HG03045 (cell line): ENCODE measurements around the gene SCLY.

Source experiments
- ATAC-seq: cut with Tn5 transposase; IDR thresholded peaks from one replicate; pipeline ENCODE4 v1.9.1; 2021; ENCODE audit warnings: mild to moderate bottlenecking, moderate library complexity; ENCODE audit not compliant: unreplicated experiment

Gene SCLY

DNA sequence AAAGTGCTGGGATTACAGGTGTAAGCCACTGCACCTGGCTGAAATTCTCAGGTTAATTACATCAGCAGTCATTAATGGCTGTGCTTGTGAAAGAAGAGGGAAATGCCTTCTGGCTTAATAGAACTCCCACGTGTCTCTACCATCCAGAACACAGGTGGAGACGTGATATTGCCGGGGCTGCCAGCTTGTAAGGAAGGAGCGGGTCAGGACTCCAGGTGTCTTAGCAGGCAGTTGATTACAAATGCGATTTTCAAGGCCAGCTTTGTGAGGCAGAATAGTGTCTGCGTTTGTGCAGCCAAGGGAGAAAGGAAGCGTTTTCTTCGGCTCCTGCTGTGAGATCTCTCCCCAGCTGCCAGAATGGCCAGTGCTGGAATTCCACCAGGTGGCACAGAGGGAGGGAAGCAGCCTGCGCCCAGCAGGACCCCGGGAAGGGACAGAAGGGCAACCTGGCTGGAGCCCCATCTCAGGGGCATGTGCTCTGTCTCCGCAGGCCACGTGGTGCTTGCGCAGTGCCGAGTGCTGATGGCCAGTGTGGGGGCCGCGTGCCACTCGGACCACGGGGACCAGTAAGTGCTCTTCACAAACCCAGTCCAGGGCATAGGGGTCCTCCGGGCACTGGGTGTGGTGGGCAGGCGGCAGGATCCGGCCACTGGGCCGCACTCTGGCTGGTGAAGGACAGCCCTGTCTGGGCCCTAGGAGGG is 35.7 kb downstream of the SCLY start:
- no peak for ATAC-seq

DNA sequence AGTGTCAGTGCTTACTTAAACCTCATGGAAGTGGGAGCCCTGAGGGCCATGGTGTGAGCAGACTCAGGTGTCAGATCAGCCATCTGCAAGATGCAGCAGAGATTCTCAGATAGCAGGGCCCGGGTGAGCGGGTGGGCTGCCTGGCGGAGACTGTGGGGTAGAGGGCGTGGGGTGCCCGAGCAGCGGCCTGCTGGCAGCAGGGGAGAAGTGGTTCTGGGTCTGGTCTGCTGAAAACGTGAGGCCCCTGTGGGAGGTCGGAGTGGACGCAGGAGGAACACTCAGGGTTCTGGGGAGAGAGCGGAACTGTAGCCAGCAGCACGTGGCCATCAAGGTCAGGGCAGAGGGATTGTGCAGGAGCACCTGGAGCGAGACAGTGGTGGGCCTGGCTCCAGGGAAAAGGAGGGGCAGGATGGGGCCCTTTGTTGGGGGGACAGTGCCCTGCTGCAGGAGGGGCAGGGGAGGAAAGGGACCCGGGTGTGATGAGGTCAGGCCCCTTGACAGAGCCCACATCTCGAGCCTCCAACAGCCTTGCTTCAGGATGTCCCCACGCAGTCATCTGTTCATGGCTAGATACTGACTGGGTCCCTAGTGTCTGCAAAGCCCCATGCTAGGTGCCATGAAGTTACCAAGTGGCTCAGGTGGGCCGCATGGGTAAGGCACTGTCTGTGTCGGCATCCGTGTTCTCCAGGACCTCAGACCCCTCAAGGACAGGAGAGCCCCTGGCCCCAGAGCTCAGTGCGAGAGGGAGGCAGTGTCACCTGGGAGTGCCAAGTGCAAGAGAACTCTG is 36.6 kb downstream of the SCLY start:
- no peak for ATAC-seq

DNA sequence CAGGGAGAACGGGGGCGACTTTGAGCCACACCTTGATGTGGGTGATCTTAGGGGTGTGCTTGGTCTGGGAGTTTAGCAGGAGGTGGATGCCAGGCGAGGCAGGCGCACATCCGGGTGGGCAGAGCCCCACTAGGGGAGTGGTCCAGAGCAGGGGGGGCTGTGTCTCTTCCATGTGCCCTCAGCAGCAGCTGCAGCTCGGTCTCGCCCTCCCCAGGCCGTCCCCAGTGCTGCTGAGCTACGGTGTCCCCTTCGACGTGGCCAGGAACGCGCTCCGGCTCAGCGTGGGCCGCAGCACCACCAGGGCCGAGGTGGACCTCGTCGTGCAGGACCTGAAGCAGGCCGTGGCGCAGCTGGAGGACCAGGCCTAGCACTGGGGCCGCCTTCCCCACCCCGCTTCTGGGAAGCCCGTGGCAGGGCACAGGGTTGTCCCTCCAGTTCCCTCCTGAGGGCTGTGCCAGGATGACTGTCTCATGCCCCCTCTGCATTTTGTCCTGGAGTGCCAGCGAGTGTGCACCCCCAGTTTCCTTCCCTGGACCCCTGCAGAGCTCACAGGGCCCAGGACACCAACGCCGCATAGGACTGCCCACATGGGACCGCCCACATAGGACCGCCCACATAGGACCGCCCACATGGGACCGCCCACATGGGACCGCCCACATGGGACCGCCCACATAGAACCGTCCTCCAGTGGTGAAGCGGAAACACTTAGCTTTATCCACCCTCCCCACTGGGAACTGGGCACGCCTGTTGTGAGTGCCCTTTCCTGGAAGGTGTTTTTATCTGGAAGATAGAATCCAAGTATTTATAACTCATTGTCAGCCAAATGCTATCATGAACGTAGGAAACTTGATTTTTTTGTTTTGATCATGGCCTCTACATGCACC is 37.4 kb downstream of the SCLY start:
- peak; percentile 44 for ATAC-seq

DNA sequence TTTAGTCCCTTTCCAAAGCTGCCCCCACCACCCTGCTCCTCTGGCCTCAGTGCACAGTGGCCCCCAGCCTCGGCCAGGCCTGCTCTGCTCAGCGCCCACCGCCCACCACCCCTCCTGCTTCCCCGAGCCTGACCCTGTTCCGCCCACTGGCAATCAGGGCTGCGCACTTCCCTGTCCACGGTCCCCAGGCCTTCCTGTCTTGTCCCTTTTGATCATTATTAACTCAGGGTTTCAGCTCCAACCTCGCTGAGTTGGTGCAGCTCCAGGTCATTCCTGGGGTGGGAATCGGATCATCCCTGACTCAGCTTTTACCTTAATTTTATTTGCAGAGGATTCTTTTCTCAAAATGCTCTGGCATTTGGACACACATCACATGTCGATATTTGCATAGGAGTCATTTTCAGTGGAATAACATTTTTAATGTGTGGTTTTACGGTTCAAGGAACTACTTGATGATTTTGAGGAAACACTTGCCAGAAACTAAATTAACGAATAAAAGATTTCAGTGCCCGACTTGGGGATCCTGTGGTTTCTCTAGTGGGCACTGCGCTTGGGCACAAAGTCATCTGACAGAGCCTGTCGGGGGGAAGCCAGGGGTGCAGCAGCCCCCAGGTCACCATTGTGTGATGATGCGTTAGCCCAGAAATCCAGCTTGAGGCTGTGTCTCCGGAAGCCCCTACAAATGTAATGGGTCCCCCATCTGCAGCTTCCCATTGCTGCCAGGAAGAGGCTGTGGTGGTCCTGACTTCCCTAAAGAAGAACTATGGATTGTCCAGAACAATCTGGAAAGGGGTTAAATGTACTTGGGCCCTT is 38.3 kb downstream of the SCLY start:
- no peak for ATAC-seq

DNA sequence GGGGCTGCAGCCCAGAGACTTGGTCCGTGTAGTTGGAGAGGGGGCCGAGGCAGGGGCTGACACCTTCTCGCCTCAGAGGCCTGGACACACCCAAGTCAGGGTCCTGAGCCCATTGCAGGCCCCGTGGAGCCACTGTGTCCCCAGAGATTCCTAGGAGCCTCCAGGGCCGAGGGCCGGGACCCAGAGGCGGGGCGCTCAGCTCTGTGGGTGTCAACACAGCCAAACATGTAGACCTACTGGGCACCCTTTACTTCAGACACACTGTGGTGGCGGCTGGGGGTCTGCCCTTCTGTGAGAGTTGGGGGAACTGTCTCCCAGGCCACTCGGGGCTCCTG is 38.9 kb downstream of the SCLY start:
- ATAC-seq, result no peak

DNA sequence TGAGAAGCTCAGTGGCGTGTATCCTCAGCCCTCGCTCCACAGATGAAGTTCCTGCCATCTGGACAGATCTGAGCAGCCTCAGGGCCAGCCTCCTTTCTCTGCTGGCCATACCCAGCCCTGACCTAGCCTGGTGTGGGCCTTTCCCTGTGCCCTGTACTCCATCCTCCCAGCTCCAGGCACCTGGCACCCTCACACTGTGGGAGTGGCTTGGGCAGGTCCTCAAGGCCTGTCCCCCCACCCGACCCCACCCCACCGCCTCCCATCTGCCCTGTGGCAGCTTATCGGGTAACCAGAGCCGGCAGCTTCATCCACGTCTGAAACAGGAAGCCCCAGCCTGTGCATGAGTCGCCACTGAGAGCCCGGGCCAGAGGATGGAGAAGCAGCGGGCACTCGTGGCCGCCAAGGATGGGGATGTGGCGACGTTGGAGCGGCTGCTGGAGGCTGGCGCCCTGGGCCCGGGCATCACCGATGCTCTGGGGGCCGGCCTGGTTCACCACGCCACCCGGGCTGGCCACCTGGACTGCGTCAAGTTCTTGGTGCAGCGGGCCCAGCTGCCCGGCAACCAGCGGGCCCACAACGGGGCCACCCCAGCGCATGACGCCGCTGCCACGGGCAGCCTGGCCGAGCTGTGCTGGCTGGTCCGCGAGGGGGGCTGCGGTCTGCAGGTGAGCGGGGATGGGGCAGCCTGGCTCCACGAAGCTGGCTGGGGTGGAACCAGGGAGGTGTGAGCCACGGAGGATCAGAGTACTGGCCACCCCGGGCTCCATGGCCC is 39.4 kb downstream of the SCLY start, which contains the start of gene ESPNL:
ESPNL (plus strand) TSS at position 292 of the 772 bp plus-strand sequence; CDS start at position 372, 80 bp downstream.
- ATAC-seq, result no peak

DNA sequence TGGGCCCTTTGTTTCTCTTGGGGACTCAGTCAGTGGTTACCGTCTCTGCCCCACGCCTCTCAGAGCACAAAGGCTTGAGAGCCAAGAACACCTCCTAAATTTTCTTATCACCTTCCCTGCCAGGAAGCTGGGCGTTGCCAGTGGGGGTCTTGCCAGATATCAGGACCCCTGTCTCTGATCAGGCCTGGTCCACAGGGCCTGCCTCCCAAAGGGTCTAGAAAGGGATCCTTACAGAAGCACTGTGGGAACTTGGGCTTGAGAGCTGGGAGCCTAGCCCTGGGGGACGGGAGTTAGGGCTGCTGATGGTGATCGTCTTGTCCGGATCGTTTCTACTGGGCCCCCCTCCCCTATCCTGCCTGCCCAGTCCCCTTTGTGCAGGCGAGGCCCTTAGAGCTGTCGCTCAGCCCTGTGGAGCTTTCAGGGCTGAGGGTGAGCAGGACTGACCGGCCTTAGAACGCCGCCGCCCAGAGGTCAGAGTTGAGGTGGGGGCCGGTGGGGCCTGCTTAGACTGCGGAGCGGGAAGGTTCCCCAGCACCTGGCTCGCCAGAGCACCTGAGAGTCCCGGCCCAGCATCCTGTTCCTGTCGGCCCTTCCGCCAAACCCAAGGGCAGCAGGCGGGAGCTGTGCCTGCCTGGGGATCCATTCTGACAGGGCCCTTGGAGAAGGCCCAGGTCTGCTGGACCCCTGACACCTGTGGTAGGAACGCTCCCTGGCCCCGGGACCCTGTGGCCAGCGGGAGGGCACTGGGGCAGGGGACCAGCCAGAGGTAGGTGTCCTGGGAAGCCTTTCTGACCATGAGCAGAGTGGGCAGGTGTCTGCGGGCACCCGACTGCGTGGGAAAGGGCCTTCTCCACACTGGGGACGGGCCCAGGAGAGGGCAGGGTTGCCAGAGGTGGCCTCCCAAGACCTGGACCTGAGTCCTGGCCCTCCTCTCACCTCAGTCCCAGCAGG is 40.3 kb downstream of the SCLY start:
- no peak for ATAC-seq

DNA sequence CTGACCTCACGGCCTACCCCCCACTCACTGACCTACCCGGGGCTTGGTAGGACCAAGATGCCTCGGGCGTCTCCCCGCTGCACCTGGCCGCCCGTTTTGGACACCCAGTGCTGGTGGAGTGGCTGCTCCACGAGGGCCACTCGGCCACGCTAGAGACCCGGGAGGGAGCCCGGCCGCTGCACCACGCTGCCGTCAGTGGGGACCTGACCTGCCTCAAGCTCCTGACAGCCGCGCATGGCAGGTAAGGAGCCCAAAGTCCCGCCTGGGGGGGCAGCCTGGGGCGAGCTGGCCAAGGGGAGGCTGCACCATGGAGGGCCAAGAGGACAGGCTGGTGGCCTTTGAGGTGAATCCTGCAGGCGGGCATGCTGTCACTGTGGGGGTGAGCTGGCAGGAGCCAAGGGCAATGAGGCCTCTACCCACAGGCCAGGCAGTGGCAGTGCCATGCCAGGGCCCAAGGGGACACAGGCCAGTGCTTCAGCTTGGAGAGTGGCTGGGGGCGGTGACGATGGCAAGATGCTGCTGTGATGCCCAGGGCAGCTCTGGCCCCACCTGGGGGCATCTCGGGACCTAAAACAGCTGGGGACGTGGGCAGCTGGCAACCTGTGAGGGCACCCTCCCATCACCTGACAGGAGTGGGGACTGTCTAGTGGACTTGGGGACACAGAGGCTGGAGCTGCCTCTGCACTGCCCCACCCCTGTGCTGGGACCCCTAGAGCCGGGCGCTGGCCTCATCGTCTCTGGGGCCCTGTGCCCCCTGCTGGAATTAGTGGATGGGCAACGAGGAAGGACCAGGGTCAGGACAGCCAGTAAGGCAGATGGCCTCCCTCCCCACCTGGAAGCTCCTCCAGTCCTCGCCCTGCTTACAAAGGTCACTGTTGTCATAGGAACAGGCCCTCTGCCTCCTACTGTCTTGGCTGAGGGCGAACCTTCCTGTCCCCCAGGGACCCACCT is 41.4 kb downstream of the SCLY start:
- ATAC-seq, result no peak

DNA sequence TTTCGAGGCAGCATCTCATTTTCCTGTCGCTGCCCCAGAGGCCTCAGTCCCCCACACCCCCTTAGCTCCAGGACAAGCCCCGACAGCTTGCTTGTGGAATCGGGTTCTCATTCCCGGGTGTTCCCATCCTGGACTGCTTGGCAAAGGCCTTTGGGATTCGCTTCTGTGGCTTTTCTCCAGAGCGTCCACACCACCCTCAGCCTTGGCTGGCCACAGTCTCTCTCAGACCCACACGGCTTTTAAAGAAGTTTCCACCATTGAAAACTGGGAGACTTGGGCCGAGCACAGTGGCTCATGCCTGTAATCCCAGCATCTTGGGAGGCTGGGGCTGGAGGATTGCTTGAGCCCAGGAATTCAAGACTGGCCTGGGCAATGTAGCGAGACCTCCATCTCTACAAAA is 42.1 kb downstream of the SCLY start:
- ATAC-seq, result no peak

DNA sequence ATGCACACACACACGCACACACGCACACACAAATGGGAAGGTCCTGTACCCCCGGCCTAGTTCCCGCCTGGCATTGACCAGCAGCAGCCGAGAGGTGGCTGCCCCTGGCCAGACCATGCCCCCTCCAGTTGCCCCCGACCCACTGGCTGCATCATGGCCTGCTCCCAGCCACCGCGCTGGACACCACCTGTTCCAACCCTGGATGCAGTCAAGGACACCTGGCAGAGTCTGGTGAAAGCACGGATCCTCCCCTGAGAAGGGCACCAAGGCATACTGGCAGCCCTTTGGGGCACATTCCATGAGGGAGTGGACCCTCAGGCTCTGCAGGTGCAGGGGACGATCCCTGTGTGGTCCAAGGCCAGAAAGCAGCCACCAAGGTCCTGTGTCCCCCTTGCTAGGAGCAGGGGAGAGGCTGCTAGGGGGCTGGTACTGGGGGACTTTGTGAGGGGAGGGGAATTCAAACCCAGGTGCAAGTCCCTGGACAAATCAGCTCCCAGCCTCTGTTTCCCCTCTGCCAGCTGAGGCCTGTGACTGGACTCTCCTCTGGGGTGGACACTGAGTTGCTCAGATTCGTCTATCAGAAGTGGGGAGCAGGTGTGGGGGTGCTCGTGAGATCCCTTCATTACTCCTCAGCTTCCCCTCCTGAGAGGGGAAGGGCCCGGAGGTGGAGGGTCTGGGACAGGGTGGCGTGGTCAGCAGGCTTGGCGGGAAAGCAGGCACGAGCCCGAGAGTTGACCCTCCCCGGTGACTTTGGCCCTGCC is 42.8 kb downstream of the SCLY start:
- ATAC-seq, result no peak

DNA sequence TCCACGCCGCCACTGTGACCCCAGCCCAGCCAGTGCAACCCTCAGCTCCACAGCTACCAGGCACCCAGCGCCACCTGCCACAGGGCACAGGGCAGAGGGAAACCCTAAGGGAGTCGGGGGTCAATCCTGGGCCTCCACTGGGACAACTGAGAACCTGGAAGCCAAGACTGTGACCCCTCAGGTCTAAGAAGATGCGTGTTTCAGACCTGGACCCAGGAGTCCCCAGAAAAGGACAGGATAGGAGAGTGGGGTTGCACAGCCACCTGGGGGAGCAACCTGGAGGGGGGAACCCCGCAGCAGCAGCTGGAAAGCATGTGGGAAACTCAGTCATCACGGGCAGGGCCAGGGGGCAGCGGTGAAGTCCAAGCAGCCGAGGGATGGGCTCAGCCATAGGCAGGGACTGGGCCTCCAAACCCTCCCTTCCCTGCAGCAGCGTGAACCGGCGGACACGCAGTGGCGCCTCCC is 43.5 kb downstream of the SCLY start:
- no peak for ATAC-seq

DNA sequence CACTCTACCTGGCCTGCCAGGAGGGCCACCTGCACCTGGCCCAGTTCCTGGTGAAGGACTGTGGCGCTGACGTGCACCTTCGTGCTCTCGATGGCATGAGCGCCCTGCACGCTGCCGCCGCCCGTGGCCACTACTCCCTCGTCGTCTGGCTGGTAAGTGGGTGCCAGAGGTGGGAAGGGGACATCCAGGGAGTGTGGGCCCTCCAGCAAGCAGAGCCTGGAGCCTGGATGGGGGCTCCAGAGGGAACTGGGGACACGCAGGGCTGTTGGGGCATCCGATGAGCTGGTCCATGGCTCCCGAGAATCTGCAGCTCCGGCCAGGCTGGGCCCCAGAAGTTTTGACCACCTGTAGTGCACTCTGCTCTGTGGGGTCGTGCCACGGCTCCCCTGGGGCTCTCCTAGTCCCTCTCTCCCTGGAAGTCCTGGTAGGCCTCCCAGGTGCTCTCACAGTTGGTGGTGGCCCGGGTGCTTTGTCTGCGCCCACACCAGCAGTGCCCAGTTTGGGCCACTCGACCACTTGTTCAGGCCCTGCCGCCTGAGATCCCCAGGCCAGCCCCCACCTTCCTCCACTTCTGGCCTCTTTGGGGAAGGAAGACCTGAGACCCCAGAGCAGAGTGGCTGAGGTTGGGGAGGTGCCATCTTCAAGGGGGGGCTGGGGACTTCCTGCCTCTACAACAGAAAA is 44.0 kb downstream of the SCLY start:
- ATAC-seq, result no peak

DNA sequence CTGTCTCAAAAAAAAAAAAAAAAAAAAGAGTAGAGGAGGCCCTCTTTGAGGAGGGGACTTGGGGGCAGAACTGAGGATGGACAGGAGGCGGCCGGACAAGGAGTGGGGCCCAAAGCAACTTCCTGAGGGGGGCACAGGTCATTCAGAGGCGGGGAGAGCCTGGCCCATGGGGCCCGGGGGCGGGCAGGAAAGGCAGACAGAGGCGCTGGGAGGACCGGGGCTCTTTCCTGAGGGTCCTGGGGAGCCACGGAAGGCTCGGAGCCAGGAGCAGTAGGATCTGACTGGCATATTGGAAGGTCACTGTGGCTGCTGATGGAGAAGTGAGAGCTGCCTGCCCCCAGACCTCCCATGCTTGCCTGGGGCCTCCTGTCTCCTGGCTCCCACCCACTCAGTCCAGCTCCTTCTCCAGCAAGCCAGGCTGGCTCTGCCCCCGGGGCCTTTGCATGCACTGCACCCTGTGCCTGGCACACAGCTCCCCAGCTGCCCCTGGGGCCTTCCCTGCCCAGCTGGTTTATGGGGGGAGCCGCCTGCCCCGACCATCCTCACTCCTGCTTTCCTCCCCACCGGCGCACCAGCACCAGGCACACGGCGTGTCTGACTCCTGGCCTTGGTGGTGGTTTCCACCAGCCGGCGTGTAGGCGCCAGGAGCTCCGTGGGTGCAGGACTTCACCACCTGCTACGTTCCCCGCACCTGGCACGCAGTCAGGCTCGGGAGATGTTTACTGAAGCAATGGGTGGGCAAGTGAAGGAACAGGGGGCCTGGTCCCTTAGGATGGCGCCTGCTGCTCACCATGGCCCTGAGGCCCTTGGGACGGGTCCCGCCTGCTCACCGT is 44.9 kb downstream of the SCLY start:
- ATAC-seq, result no peak

DNA sequence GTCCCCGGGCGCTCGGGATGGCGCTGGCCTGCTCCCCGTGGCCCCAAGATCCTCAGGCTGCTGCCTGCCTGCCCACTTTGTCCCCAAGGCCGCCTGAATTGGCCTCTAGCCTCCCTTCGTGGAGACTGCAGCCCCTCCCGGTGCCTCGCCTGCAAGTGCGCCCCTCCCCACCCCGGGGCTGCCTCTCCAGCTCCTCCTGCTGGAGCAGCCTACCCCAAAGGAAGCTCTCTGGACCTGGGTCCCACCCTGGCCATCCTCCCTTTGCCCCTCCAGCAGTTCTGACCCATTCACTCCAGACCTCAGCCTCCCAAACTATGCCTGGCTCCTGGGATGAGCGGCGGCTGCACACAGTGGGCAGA is 45.5 kb downstream of the SCLY start:
- no peak for ATAC-seq

DNA sequence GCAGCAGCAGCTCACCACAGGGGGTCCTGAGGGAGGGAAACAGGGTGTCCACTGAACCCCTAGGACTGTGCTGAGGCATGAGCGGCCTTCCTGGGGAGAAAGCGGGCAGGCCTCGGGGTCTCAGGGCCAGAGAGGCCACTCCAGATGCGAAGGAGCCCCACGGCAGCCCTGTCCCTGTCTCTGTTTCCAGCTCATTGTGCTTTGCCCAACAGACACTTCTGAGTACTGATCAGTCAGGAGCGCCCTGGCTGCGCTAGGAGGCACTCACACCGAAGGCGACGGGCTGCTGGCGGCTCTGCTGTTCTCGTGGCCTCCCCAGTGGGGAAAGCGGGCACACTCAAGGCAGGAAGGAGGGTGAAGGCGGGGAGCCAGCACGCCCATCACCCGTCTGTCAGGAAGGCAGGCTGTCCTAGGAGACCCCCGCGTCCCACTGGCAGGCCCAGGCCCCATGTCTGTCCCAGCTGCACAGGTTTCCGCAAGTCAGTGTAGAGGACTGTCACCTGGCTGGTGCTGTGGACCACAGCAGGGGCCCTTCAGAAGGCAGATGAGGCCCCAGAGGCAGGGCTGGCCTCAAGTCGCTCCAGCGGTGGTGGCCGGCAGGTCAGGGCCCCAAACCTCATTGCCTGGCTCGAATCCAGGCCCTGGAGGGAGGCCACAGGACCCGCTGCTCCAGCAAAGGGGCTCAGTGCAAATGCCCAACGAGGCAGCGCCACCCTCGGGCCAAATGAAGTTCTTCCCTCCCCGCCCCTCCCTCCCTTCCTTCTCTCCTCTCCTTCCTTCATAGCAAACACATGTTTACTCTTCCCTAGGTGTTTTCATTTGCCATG is 46.1 kb downstream of the SCLY start:
- peak; percentile 22 for ATAC-seq
